Medulla oblongata (tissue), 1 donor: ENCODE data around the gene SNCA.
A peak's percentile ranks its signal among the peaks of the same experiment; 100 is the strongest.

ENCODE experiments used
- DNase-seq: peaks from one replicate; pipeline ENCODE4 v3.0.0-alpha.2; 2015; ENCODE audit errors: extremely low spot score

SNCA gene

DNA sequence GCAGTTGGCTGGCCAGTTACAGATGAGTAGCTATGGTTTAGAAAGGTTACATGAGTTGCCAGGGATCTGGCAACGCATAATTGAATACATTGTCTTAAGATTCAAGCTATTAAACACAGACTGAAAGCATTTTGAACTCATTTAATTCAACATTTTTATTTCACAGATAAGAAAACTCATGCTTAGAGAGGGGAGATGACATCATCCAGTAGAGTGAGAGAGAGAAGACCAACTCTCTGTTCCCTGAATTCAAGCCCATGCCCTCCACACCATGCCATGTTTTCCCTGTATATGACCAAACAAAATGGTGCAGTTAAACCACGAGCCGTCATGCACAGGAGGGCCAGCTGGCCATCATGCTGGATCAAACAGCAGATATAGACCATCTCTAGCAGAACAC lies 22.6 kb downstream of the SNCA start:
- DNase-seq, result no peak

- DNase-seq, result no peak
These were observed 23.8 kb downstream of the SNCA start for GRCh38 chr4:89813197-89813596.

DNA sequence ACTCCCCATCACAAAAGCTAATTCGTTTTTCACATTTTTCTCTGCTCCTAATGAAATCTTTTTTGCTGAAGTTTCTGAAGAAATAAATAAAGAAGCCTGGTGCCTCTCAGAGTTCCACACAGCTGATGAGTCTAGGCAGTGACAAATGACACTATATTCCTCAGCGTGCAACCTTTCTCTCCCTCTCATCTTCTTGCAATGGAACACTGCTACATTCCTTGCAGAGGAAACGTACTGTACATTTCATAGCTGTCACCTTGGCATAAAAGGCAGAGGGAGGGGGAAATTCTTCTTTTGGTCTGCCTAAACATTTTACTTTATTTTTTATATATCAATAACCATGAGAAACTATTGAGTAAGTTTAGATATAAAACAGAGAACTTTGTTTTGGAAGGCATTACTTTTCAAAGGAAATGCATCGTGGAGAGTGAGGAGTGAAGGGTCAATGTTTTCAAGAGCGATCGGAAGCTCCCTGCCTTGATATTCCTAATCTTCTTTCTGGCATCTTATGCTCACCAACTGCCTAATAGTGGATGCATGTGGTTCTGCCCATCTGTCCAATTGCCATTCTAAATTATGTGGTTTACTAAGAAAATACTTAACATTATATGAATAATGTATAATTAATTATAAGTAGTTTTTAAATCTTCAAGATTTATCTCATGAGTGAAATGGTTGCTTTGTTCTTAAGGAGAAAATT lies 29.4 kb downstream of the SNCA start:
- no peak for DNase-seq

DNA sequence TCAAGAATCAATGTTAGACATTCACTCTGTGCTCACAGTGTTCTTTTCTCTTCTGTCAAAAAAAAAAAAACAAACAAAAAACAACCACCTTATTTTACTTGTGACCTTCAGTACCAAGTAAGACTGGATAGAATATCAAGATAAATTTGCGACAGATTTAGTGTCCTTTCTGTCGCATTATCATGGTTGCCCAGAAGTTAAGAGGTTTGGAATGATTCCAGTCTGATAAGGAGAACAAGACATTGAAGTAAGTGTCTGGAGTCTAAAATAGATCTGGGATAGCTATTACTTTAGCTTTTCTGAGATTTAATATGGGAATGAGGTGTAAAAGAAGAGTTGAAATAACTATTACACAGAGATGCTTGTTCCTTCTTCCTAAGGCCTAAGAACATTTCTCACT lies 31.7 kb downstream of the SNCA start:
- no peak for DNase-seq

DNA sequence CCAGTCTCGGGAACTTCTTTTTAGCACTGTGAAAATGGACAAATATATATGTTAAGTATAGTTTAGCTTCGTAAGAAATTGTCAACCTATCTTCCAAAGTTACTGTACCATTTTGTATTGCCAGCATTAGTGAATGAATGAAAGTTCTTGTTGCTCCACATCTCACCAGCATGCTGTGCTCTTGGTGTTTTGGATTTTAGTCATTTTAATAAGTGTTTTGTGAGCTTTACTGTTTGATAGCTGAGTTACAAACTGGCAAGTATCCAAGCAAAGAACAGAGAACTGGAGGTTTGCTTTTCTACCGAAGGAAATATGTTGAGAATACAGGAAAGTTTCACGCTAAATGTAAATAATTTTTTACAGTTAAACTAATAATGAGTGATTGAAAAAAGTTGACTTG lies 33.0 kb downstream of the SNCA start:
- no peak for DNase-seq

DNA sequence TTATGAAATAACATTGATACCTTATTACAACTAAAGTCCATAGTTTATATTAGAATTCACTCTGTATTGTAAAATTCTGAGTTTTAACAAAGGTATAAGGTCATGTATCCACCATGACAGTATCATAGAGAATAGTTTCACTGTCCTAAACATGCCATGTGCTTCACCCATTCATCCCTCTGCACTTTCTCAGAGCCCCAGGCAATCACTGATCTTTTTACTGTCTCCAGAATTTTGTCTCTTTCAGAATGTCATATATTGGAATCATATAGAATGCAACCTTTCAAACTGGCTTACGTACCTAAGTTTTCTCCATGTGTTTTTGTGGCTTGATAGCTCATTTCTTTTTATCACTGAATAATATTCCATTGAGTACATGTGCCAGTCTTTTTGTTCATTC lies 33.9 kb downstream of the SNCA start:
- no peak for DNase-seq

DNA sequence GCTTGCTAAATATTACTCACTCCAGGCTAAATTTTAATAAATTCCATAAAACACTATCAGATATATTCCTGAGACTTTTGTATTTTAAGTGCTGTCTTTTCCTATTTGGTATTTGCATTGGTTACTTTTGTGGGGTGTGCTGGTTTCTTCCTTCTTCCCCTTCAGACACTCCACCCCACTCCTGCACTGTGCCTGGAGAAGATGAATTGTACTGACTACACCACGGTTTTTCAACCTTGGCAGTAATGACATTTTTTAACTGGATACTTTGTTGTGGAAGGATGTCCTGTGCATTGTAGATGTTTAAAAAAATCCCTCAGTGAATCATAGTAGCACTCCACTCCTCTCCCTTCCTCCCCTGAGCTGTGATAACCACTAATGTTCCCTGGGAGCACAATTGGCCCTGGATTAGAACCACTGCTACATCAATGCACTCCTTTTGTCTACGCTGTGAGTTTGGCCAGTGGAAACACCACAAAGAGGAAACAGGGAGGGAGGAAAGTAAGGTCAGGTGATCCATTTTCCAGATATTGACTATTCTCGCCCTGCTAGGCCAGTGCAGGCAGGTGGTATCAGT lies 36.3 kb downstream of the SNCA start:
- no peak for DNase-seq

DNA sequence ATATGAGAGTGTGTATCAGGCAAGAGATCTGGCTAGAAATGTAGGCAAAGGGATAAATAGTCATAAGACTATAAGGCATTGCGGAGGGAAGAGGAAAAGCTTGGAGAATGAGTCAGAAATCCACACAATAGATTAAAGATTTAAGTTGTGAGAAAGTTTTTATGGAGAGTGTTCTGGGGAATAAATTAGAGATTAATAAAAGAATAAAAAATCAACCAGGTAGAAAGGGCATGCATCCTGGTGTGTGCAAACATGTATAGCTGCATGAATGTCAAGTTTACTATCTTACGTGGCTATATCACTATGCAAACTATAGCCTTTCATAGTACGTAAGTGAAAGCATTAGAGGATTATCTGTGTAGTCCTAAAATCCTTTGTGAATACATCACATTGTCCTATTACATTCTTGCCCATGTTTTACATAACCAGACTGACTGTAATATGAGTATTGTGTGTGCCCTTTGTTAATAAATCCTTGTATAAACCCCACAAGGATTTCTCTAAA lies 36.9 kb downstream of the SNCA start:
- DNase-seq, result no peak

DNA sequence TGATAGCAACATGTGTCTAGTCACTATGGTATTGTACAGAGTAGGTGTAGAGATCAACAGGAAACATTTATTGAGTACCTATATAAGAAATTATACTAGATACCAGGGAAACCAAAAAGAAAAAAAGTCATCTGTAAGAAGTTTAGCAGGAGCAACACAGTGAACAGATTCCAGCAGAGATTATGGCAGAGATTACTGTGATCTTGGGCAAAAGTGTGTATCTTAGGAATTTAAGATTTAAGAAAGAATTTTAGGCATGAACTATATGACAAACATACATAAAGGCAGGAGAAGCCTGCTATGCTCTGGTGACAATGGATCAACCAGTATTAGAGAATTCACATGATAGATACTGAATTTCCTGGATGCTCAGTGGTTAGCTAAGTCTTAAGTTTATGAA lies 37.9 kb downstream of the SNCA start:
- no peak for DNase-seq

- DNase-seq, result no peak
These were observed 39.8 kb downstream of the SNCA start for GRCh38 chr4:89797117-89797516.

DNA sequence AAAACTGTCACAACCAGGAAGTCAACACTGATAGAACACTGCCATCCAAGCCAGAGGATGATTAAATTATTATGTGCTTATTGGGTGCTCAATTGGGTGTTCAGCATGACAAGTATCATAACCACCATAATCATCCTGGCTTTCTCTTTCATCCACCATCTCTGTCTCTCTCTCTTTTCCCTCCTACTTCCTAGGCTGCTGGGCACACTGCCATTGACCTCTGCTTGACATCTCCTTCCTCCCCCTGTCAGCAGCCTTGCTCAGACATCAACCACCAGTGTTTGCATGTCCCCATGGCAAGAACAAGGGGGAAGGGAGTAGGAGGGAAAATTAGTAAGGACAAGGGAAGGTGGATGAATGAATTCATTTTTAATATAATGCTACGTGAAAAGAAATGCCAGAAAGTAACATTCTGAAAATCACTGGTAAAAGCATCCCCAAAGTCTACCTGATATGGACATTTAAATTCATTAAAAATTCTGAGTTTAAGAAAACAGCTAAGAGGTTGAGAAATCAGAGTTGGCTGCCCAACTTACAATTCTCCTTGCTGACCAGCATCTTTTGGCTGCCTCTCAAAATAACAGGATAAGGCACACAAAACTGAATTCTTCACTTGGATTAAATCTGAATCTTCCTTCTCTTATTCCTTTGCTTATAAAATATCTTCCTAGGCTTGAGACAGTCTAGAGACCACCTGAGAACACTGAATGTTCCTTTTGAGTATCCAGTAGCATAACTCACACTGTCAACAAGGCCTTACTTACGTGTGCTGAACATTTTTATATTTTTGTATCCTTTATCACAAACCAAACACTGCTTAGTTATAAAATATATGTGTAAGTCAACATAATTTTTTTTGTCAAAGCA lies 48.5 kb downstream of the SNCA start:
- DNase-seq, result no peak

- DNase-seq, result no peak
These were observed 52.2 kb downstream of the SNCA start for GRCh38 chr4:89784686-89785231.

DNA sequence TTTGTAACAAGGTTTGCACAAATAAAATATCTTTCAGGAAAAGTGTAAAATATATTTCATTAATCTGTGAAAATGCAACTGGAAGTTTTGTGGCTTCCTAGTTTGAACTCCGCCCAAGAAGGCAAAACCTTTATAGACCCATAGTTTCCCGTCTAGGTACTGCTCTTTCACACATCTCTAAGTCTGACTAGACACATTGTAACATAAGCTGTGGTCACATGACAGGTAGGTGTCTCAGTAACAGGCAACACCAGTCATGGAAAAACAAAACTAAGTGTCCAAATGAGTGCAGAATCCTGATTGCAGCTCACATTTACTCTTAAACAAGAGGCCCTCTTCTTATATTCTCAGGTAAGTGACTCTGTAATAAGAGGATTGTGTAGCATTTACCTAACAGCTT lies 55.6 kb downstream of the SNCA start:
- DNase-seq, result no peak

- DNase-seq, result no peak
These were observed 63.2 kb downstream of the SNCA start for GRCh38 chr4:89773805-89774204.

DNA sequence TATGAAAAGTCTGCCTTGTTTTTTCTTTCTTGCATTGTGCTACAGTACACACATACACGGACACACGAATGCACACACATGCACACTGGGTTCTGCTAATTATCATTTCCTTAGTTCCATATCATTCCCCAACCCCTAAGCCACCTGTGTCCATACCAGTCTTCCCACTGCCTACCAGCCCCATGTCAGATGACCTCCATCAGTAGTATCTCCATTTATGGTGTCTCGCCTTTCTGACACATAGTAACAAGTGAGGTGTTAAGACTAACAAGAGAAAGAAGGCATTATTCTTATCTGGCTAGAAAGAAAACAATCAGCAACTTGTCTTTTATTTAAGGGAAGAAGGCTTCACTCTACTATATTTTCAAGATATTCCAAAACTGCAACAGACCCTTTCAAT lies 67.1 kb downstream of the SNCA start:
- no peak for DNase-seq

GRCh38 chr4:89767924-89768323 lies 69.0 kb downstream of the SNCA start:
- no peak for DNase-seq

- peak; percentile 56 for DNase-seq
These were observed 71.0 kb downstream of the SNCA start for GRCh38 chr4:89765966-89766365.

DNA sequence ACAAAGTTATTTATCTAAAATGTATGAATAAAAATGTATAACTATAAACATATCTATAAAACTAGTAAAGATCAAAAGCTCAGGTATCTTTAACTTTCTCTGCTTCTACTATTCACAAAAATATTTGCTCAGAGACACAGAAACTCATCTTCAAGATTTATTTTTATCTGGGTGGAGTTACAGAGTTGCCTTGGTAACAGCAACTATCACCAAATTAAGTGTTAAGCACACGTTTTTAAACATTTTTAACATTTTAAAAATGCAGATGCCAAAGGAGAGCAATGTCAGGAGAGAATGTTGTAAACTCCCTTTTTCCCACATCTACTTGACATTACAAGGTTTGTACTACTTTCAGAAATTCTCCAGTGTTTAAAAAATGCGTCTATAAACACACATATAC lies 71.4 kb downstream of the SNCA start:
- DNase-seq, result no peak

- no peak for DNase-seq
These were observed 74.7 kb downstream of the SNCA start for GRCh38 chr4:89762311-89762710.

GRCh38 chr4:89759426-89759825 lies 77.5 kb downstream of the SNCA start:
- DNase-seq, result no peak

DNA sequence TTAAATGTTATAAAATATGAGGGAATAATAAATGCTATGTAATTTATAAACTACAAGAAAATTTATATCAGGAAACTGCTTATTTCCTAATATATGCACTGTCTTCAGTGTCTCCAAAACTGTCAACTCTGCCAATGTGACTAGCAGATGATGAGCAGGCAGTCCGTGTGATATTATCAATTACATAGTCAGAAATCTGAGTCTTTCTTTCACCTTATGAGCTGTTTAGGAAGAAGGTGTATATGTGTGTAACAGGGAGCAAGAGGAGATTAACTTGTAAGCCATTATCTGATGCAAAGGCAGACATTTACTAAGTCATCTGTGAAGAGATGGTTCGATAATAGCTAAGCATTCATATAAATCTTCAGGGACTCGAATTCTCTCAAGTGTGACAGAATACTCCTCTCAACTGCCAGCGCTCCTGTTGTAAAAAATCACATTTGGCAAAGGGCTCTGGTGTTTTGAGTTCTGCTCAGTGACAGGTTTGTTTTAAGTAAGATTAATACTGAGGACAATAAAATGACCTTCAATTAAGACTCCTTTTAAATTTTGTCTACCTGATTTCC lies 79.7 kb downstream of the SNCA start:
- DNase-seq, result no peak

GRCh38 chr4:89755220-89755619 lies 81.7 kb downstream of the SNCA start:
- no peak for DNase-seq
